RKO (cell line): ENCODE measurements around the gene NSUN7.
"Not testable (repeated sequence)": the region's sequence is repeated elsewhere in the genome, so short reads cannot be mapped to it uniquely, and the experiment has no call there.

Experiments
- DNase-seq: peaks from one replicate; pipeline ENCODE4 v3.0.0-alpha.2; 2016; ENCODE audit warnings: low spot score

NSUN7 gene

GRCh38 chr4:40737879-40738278 is 11.9 kb upstream of the NSUN7 start:
- no peak for DNase-seq

GRCh38 chr4:40739347-40739746 is 10.4 kb upstream of the NSUN7 start:
- no peak for DNase-seq

- DNase-seq = no peak
These were observed 5.5 kb upstream of the NSUN7 start for GRCh38 chr4:40744218-40744617.

- DNase-seq = no peak
These were observed 4.3 kb upstream of the NSUN7 start for GRCh38 chr4:40745285-40745984.

GRCh38 chr4:40747207-40747835 is 2.4 kb upstream of the NSUN7 start:
- DNase-seq = no peak

- no peak for DNase-seq
These were observed 905 bp downstream of the NSUN7 start for GRCh38 chr4:40750461-40751258.

GRCh38 chr4:40755616-40756015 is 5.9 kb downstream of the NSUN7 start:
- no peak for DNase-seq

- peak; percentile 5 for DNase-seq
These were observed 13.5 kb downstream of the NSUN7 start for GRCh38 chr4:40763228-40763716.

- DNase-seq = no peak
These were observed 19.5 kb downstream of the NSUN7 start for GRCh38 chr4:40769266-40769665.

GRCh38 chr4:40778090-40778489 is 28.3 kb downstream of the NSUN7 start:
- no peak for DNase-seq

- no peak for DNase-seq
These were observed 33.1 kb downstream of the NSUN7 start for GRCh38 chr4:40782876-40783275.

GRCh38 chr4:40785727-40786126 is 36.0 kb downstream of the NSUN7 start:
- no peak for DNase-seq

- DNase-seq = no peak
These were observed 38.6 kb downstream of the NSUN7 start for GRCh38 chr4:40788331-40788730.

- DNase-seq = no peak
These were observed 39.3 kb downstream of the NSUN7 start for GRCh38 chr4:40789031-40789430.

- no peak for DNase-seq
These were observed 40.0 kb downstream of the NSUN7 start for GRCh38 chr4:40789771-40790170.

- no peak for DNase-seq
These were observed 50.3 kb downstream of the NSUN7 start for GRCh38 chr4:40800064-40800463.

GRCh38 chr4:40804598-40804997 is 54.8 kb downstream of the NSUN7 start:
- DNase-seq = no peak

GRCh38 chr4:40808926-40809457 is 59.2 kb downstream of the NSUN7 start:
- no peak for DNase-seq

GRCh38 chr4:40811956-40812355 is 62.2 kb downstream of the NSUN7 start:
- DNase-seq = no peak

- no peak for DNase-seq
These were observed 62.6 kb downstream of the NSUN7 start for GRCh38 chr4:40812386-40812785.

- DNase-seq = no peak
These were observed 63.1 kb downstream of the NSUN7 start for GRCh38 chr4:40812856-40813255.

GRCh38 chr4:40817157-40817556 is 67.4 kb downstream of the NSUN7 start:
- not testable (repeated sequence) for DNase-seq

GRCh38 chr4:40820101-40820500 is 70.3 kb downstream of the NSUN7 start:
- DNase-seq = no peak
